Upper lobe of left lung (tissue), 4 donors: Measurements from ENCODE around the gene HLA-DQA1.

Experiments
- POLR2AphosphoS5 ChIP-seq, 2 donors: sonication (generic); formaldehyde crosslinking; IDR thresholded peaks; one replicate each; pipeline ENCODE4 v1.5.1; 2017; ENCODE audit warnings: antibody characterized with exemption in 2 of 2
- TF ChIP-seq, protein P1 (sequence below), 6 experiments: fragments of 450-650 bp in 4 of 6; fragments of 200-600 bp in 2 of 6; sonication (generic) in 2 of 6; IDR thresholded peaks; one replicate each; pipeline ENCODE4 v1.5.1; 2016 to 2019; ENCODE audit warnings: antibody characterized with exemption in 6 of 6

DNA sequence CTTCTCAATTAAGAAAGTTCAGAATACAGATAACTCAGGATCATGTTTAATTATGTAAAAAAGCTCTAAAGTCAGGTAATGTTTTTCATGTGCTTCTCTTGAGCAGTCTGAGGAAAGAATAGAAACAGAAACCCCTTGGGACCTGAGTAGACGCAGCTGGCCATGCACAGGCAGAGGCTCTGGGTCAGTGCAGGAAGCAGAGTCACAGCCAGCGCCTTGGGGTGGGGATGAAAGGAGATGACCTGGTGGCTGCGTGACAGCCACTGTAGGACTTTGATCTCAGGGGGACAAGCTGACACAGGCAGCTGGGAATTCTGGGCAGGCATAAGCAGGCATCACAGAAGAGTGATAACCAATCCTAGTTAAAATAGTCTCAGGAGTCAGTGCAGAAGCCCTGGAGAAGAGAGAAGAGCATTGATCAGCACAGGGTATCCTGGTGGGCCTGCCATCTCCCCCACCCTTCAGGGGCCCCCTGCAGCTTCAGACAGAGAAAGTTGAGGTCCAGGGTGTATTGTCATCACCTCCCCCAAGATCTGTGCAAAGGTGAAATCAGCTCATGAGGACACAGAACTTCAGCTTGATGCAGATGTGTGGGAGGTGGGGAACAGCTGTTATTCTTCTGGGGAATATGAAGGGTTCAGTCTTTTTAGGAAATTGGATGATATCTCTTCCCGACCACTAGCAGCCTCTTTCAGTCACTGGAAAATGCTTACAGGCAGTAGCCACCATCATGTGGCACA is 22.8 kb downstream of the HLA-DQA1 start:
- TF ChIP-seq, protein P1, sequence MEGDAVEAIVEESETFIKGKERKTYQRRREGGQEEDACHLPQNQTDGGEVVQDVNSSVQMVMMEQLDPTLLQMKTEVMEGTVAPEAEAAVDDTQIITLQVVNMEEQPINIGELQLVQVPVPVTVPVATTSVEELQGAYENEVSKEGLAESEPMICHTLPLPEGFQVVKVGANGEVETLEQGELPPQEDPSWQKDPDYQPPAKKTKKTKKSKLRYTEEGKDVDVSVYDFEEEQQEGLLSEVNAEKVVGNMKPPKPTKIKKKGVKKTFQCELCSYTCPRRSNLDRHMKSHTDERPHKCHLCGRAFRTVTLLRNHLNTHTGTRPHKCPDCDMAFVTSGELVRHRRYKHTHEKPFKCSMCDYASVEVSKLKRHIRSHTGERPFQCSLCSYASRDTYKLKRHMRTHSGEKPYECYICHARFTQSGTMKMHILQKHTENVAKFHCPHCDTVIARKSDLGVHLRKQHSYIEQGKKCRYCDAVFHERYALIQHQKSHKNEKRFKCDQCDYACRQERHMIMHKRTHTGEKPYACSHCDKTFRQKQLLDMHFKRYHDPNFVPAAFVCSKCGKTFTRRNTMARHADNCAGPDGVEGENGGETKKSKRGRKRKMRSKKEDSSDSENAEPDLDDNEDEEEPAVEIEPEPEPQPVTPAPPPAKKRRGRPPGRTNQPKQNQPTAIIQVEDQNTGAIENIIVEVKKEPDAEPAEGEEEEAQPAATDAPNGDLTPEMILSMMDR (IDR thresholded peaks at IDR 0.05): no peak
- no peak for TF ChIP-seq POLR2AphosphoS5 (IDR thresholded peaks at IDR 0.05)
